C4-2B (cell line): ENCODE measurements around the gene PON1.

Source experiments
- ZFX ChIP-seq: fragments of 450-650 bp; IDR thresholded peaks from 2 replicates; pipeline ENCODE4 v1.6.1; 2017
- TF ChIP-seq, protein P1 (sequence below): fragments of 450-650 bp; conservative IDR thresholded peaks from 2 replicates; pipeline ENCODE4 v1.5.1; 2017; ENCODE audit warnings: mild to moderate bottlenecking

DNA sequence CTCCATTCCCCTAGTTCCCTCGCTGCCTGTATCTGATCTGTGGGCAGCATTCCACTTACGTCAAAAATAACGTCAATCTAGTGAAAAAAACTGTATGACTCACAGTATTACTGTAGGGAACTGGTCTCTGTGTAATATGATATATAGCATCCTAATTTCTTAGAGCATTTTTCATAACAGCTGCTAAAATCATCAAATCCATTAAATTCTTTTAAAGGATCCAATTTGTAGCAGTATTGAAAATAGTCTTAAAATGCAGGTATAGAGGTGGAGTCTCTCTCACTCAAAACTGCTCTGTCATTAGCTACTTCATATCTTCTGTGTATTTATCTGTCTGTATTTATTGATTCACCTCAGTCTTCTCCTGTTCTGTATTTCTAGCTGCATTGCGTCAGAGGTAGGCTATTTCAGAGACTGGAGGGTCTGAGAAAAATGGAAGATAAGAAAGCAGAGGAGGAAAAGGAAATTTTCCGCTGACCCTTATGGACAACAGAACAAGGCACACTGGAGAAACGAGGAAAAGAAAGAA is 59.9 kb downstream of the PON1 start:
- TF ChIP-seq, protein P1, sequence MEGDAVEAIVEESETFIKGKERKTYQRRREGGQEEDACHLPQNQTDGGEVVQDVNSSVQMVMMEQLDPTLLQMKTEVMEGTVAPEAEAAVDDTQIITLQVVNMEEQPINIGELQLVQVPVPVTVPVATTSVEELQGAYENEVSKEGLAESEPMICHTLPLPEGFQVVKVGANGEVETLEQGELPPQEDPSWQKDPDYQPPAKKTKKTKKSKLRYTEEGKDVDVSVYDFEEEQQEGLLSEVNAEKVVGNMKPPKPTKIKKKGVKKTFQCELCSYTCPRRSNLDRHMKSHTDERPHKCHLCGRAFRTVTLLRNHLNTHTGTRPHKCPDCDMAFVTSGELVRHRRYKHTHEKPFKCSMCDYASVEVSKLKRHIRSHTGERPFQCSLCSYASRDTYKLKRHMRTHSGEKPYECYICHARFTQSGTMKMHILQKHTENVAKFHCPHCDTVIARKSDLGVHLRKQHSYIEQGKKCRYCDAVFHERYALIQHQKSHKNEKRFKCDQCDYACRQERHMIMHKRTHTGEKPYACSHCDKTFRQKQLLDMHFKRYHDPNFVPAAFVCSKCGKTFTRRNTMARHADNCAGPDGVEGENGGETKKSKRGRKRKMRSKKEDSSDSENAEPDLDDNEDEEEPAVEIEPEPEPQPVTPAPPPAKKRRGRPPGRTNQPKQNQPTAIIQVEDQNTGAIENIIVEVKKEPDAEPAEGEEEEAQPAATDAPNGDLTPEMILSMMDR: no peak
- TF ChIP-seq ZFX: no peak
